Endothelial cell of umbilical vein (primary cell): ENCODE data around the gene COTL1. TPM values are rescaled to one million over a fixed set of nuclear protein-coding genes. Genes with fewer than 3 reads are reported as not detected.

Source experiments
- BruUV-seq: library from RNA; stranded (reverse); fragments of 400-500 nt; replicated peaks from 2 replicates; lab custom pipeline; 2021; lab: Mats Ljungman, UMichigan
- CTCF ChIA-PET: fragments of 300-600, 350-600 bp; sonication (Branson Sonifier 250); formaldehyde crosslinking; loops from one replicate; lab custom pipeline; 2021; ENCODE audit warnings: antibody characterized with exemption, inconsistent platforms; lab: Charles Lee
- POLR2A ChIA-PET: fragments of 300-600, 350-600 bp; sonication (Branson Sonifier 250); formaldehyde crosslinking; loops from one replicate; lab custom pipeline; 2021; ENCODE audit warnings: antibody characterized with exemption, inconsistent platforms; lab: Charles Lee
- DNase-seq: peaks from one replicate; pipeline ENCODE4 v3.0.0-alpha.2; 2011; ENCODE audit warnings: low read depth, low spot score
- FAIRE-seq: peaks from 2 replicates; lab custom pipeline; 2011; peaks lifted over from hg19 to GRCh38; lab: Jason Lieb, UNC
- H2AFZ ChIP-seq: 2 replicates; pipeline ENCODE4 v1.6.0; 2012; ENCODE audit warnings: low read depth, low read length, control low read depth, inconsistent platforms
- H3K27ac ChIP-seq: 2 replicates; pipeline ENCODE4 v1.5.1; 2011; ENCODE audit warnings: low read depth, mild to moderate bottlenecking, control low read depth, low read length, moderate library complexity; ENCODE audit not compliant: insufficient read depth
- H3K27me3 ChIP-seq, 2 experiments: 2 replicates each; pipeline versions ENCODE4 v1.6.0 to v1.6.1; 2011; ENCODE audit warnings: low read length in 2 of 2, mixed read lengths in 1 of 2; ENCODE audit not compliant: control insufficient read depth in 2 of 2, insufficient read depth in 2 of 2
- H3K36me3 ChIP-seq, 2 experiments: 2 replicates in 1 of 2; 3 replicates in 1 of 2; pipeline ENCODE4 v1.5.1; 2011; ENCODE audit warnings: low read length in 2 of 2, mild to moderate bottlenecking in 1 of 2, moderate library complexity in 1 of 2; ENCODE audit not compliant: control insufficient read depth in 2 of 2, insufficient read depth in 2 of 2; ENCODE audit errors: extremely low read depth in 1 of 2
- H3K4me1 ChIP-seq: 3 replicates; pipeline ENCODE4 v1.5.1; 2011; ENCODE audit warnings: mild to moderate bottlenecking, low read length; ENCODE audit not compliant: control insufficient read depth, insufficient read depth; ENCODE audit errors: extremely low read depth
- H3K4me2 ChIP-seq: 2 replicates; pipeline ENCODE4 v1.6.1; 2011; ENCODE audit warnings: low read length, control low read depth, mixed read lengths; ENCODE audit not compliant: insufficient read depth
- H3K4me3 ChIP-seq, 3 experiments: fragments of 200-600 bp in 1 of 3; sonication (generic), shearing (Covaris generic) in 1 of 3; replicated peaks in 1 of 3; 2 replicates each; pipeline ENCODE4 v1.5.1; 2011 to 2016; ENCODE audit warnings: control low read depth in 3 of 3, low read length in 3 of 3, mild to moderate bottlenecking in 2 of 3, inconsistent platforms in 1 of 3, low read depth in 1 of 3, moderate library complexity in 1 of 3; ENCODE audit not compliant: insufficient read depth in 1 of 3
- H3K79me2 ChIP-seq: 2 replicates; pipeline ENCODE4 v1.6.0; 2012; ENCODE audit warnings: low read length, inconsistent platforms; ENCODE audit not compliant: control insufficient read depth, insufficient read depth
- H3K9ac ChIP-seq: replicated peaks from 2 replicates; pipeline ENCODE3; 2011; ENCODE audit warnings: low read length, control low read depth; ENCODE audit not compliant: insufficient read depth; ENCODE audit errors: extremely low read depth
- H3K9me1 ChIP-seq: replicated peaks from 3 replicates; pipeline ENCODE4 v1.6.0; 2011; ENCODE audit warnings: mild to moderate bottlenecking, low read length; ENCODE audit not compliant: control insufficient read depth, insufficient read depth; ENCODE audit errors: extremely low read depth
- H3K9me3 ChIP-seq: replicated peaks from 2 replicates; pipeline ENCODE4 v1.5.1; 2012; ENCODE audit warnings: low read length, inconsistent platforms; ENCODE audit not compliant: control insufficient read depth, insufficient read depth
- H4K20me1 ChIP-seq: replicated peaks from 2 replicates; pipeline ENCODE3; 2011; ENCODE audit warnings: mild to moderate bottlenecking, low read length; ENCODE audit not compliant: control insufficient read depth, insufficient read depth; ENCODE audit errors: extremely low read depth
- EZH2 ChIP-seq: IDR thresholded peaks from 2 replicates; pipeline ENCODE4 v1.6.1; 2012; ENCODE audit warnings: borderline replicate concordance, low read depth, mild to moderate bottlenecking, moderate library complexity, low read length, inconsistent platforms; ENCODE audit not compliant: severe bottlenecking
- FOS ChIP-seq: IDR thresholded peaks from 2 replicates; pipeline ENCODE4 v1.6.1; 2011; ENCODE audit warnings: mild to moderate bottlenecking, low read length, moderate library complexity, borderline replicate concordance; ENCODE audit not compliant: insufficient read depth
- GATA2 ChIP-seq: IDR thresholded peaks from 2 replicates; pipeline ENCODE4 v1.7.0; 2011; ENCODE audit warnings: low read depth, mild to moderate bottlenecking, moderate library complexity, mixed read lengths, low read length; ENCODE audit not compliant: insufficient read length, insufficient read depth
- JUN ChIP-seq: IDR thresholded peaks from 2 replicates; pipeline ENCODE4 v1.6.1; 2011; ENCODE audit warnings: borderline replicate concordance, low read depth; ENCODE audit not compliant: insufficient read length, insufficient read depth
- MYC ChIP-seq: IDR thresholded peaks from one replicate; pipeline ENCODE4 v1.6.1; 2011; ENCODE audit warnings: mild to moderate bottlenecking, low read depth, low read length
- POLR2A ChIP-seq: IDR thresholded peaks from 2 replicates; pipeline ENCODE4 v1.6.1; 2012; ENCODE audit warnings: low read depth, mild to moderate bottlenecking, control low read depth, low read length
- POLR2AphosphoS5 ChIP-seq: IDR thresholded peaks from 2 replicates; pipeline ENCODE4 v1.6.1; 2012; ENCODE audit warnings: low read depth, mild to moderate bottlenecking, control low read depth, low read length, moderate library complexity; ENCODE audit not compliant: insufficient read depth
- dilution Hi-C: fragments of 300-500 bp; cut with MboI; formaldehyde crosslinking; loops from one replicate; pipeline ENCODE4 v1.15.0; 2019; ENCODE audit warnings: low sequenced_read_pairs; ENCODE audit not compliant: extremely low pct_ligation_motif_present
- intact Hi-C: fragments of 100-400 bp; cut with micrococcal nuclease; formaldehyde crosslinking; loops from one replicate; pipeline ENCODE4 v1.10.0; 2022
- polyA plus RNA-seq, 4 experiments: library from polyadenylated mRNA; depleted of rRNA in 3 of 4; stranded (reverse) in 3 of 4; unstranded in 1 of 4; fragments of >200 nt; gene quantifications; 2 replicates each; pipeline versions ENCODE4 v1.2.1 to v1.2.3, GENCODE V29; 2011 to 2012; ENCODE audit warnings: missing spikeins in 1 of 4
- total RNA-seq: library from RNA; stranded (reverse); gene quantifications from 2 replicates; pipeline ENCODE4 v1.2.3, GENCODE V29; 2021
- TF ChIP-seq, protein P1 (sequence below): IDR thresholded peaks from 2 replicates; pipeline ENCODE4 v1.6.1; 2011; ENCODE audit not compliant: insufficient read depth, insufficient read length
- TF ChIP-seq, protein P2 (sequence below), 2 donors: IDR thresholded peaks; 1 replicate in 1 of 2; 2 replicates in 1 of 2; pipeline ENCODE4 v1.5.1; 2011; ENCODE audit warnings: low read length in 2 of 2, mild to moderate bottlenecking in 2 of 2, moderate library complexity in 2 of 2, control low read depth in 1 of 2, inconsistent platforms in 1 of 2, low read depth in 1 of 2; ENCODE audit not compliant: insufficient read depth in 1 of 2; ENCODE audit errors: extremely low read depth in 1 of 2

Gene COTL1
- total and polyA plus RNA-seq, 2 donors (not counting 3 experiments of a cell fraction or from before 2014, with no cell fraction given), result 90.0 to 200 TPM

DNA sequence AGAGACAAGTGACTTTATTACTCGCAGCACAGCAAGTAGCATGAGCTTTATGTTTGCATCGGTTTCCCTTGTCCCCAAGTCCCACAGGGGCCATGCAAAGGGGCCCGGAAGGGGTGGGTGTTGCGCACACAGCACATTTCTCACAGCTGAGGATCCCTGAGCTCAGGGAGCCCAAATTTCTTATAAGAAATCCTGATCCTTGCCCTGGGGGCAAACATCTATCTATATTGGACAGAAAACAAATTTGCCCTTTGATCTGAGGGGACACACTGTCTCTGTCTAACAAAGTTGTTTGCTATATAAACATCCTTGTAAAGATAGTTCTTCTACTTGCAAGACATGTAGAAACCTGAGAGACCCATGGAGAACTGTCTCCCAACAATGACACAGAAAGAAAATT is 77.7 kb downstream of the COTL1 start:
- no peak for FAIRE-seq
- CTCF ChIA-PET, result interaction anchor here (0.5 to 2.5 kb wide), 4 partner anchors 34 to 162 kb away, joined by 3 to 7 read pairs (median 3); no protein-coding TSS in a partner anchor

DNA sequence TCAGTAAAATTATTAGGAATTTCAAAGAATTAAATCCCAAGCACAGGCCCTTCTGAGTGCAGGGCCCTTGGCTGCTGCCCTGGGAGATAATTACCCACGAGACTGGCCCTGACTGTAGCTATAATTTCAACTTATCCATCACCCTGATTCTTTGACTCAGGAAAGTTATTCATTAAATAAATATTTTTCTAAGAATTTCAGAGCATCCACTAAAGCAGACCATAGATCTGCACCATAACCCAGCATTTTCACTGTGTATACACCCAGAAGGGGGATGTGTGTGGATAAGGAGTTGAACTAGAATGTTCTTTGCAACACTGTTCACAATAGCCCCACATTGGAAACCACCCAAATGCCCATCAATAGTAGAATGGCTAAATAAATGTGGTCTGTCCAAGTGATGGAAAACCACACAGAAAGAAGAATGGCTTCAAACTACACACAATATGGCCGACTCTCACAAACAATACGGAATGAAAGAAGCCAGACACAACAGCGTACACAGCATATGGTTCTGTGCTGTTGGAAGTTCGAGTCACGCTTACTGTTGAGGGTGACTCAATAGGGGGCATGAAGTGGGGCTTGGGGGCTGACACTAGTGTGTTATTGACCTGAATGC is 79.5 kb downstream of the COTL1 start:
- no peak overlapping the region for H3K27ac ChIP-seq
- H3K79me2 ChIP-seq, result no peaks in the 10 kb centered on the region
- BruUV-seq, result no TSS peak
- dilution Hi-C loops, result no loop called here
- no peaks in the 10 kb centered on the region for H4K20me1 ChIP-seq
- no peak for DNase-seq
- peaks cover 29% of the 10 kb centered on the region for H3K4me1 ChIP-seq
- TF ChIP-seq POLR2AphosphoS5 (no peak), GATA2 (no peak), MYC (no peak), FOS (no peak), EZH2 (no peak), POLR2A (no peak), JUN (no peak)
- TF ChIP-seq, protein P1, sequence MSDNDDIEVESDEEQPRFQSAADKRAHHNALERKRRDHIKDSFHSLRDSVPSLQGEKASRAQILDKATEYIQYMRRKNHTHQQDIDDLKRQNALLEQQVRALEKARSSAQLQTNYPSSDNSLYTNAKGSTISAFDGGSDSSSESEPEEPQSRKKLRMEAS, result no peak
- TF ChIP-seq, protein P2, sequence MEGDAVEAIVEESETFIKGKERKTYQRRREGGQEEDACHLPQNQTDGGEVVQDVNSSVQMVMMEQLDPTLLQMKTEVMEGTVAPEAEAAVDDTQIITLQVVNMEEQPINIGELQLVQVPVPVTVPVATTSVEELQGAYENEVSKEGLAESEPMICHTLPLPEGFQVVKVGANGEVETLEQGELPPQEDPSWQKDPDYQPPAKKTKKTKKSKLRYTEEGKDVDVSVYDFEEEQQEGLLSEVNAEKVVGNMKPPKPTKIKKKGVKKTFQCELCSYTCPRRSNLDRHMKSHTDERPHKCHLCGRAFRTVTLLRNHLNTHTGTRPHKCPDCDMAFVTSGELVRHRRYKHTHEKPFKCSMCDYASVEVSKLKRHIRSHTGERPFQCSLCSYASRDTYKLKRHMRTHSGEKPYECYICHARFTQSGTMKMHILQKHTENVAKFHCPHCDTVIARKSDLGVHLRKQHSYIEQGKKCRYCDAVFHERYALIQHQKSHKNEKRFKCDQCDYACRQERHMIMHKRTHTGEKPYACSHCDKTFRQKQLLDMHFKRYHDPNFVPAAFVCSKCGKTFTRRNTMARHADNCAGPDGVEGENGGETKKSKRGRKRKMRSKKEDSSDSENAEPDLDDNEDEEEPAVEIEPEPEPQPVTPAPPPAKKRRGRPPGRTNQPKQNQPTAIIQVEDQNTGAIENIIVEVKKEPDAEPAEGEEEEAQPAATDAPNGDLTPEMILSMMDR (IDR thresholded peaks at IDR 0.05; ENCODE audit: extremely low read depth in 1 of 2, insufficient read depth in 1 of 2, low read depth in 1 of 2, low read length in 2 of 2), result no peak
- no peaks in the 10 kb centered on the region for H3K9me3 ChIP-seq
- intact Hi-C loops, result no loop called here
- no peak overlapping the region for H3K4me3 ChIP-seq
- no peak overlapping the region for H3K9ac ChIP-seq
- H3K4me2 ChIP-seq, result no peak overlapping the region
- H3K27me3 ChIP-seq, result no peaks in the 10 kb centered on the region
- ChIA-PET POLR2A (no interaction called here), CTCF (interaction anchor here (1.7 kb wide), 1 partner anchor 32 kb away, joined by 6 read pairs; no protein-coding TSS in a partner anchor)
- H3K9me1 ChIP-seq, result no peaks in the 10 kb centered on the region
- no peak for FAIRE-seq
- H2AFZ ChIP-seq, result no peak overlapping the region
- no peaks in the 10 kb centered on the region for H3K36me3 ChIP-seq

More for the DNA sequence above, 77.7 kb downstream of the COTL1 start:
- Histone ChIP-seq H3K27ac (no peak overlapping the region), H3K9ac (no peak overlapping the region), H4K20me1 (no peaks in the 10 kb centered on the region), H3K4me1 (peaks cover 33% of the 10 kb centered on the region), H3K4me2 (no peak overlapping the region), H3K4me3 (no peak overlapping the region), H3K9me1 (no peaks in the 10 kb centered on the region), H2AFZ (no peak overlapping the region), H3K9me3 (no peaks in the 10 kb centered on the region), H3K27me3 (no peaks in the 10 kb centered on the region), H3K79me2 (no peaks in the 10 kb centered on the region), H3K36me3 (no peaks in the 10 kb centered on the region)
- dilution Hi-C loops (no loop called here), intact Hi-C loops (no loop called here)
- POLR2A ChIA-PET, result no interaction called here
- TF ChIP-seq FOS, result no peak
- TF ChIP-seq JUN, result no peak
- no peak for TF ChIP-seq POLR2AphosphoS5
- no peak for TF ChIP-seq POLR2A
- TF ChIP-seq GATA2, result no peak
- no peak for DNase-seq
- no TSS peak for BruUV-seq
